GM21390 (cell line): ENCODE results near the gene TOMT.

Experiments
- ATAC-seq: cut with Tn5 transposase; IDR thresholded peaks from one replicate; pipeline ENCODE4 v1.9.1; 2021; ENCODE audit not compliant: unreplicated experiment

Gene TOMT

GRCh38 chr11:72157131-72157530 is 51.4 kb downstream of the TOMT start:
- no peak for ATAC-seq
